ENCODE data around the gene MLLT1. TPM values are rescaled to one million over a fixed set of nuclear protein-coding genes. Genes with fewer than 3 reads are reported as not detected.

Gene MLLT1
- total RNA-seq, 2 experiments from 2014 or later = 59.6 to 70.3 TPM

DNA sequence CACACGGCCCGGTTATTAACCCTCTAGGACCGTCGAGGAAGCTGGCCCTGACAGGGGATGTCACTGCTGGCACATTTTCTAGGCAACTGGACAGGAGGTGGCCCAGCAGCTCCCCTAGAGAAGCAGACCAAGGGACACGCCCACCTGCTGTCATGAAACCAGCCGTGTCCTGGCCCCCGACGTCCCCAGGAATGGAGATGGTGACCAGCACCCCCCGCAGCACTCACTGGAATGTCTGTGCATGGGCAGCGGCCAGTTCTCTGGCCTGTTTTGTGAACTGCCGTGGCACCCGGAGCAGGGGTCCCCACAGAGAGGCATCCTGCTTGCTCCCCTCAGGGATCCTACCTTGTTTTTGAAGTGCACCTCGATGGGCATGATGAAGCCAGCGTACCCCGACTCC lies 17.9 kb downstream of the MLLT1 start:
- CTCF ChIA-PET = interaction anchor here (0.7 to 1.1 kb wide), 2 partner anchors 92 to 325 kb away, joined by 3 read pairs; no protein-coding TSS in a partner anchor
- POLR2A ChIA-PET = interaction anchor here (0.6 kb wide), 1 partner anchor 1672 kb away, joined by 3 read pairs; no protein-coding TSS in a partner anchor

DNA sequence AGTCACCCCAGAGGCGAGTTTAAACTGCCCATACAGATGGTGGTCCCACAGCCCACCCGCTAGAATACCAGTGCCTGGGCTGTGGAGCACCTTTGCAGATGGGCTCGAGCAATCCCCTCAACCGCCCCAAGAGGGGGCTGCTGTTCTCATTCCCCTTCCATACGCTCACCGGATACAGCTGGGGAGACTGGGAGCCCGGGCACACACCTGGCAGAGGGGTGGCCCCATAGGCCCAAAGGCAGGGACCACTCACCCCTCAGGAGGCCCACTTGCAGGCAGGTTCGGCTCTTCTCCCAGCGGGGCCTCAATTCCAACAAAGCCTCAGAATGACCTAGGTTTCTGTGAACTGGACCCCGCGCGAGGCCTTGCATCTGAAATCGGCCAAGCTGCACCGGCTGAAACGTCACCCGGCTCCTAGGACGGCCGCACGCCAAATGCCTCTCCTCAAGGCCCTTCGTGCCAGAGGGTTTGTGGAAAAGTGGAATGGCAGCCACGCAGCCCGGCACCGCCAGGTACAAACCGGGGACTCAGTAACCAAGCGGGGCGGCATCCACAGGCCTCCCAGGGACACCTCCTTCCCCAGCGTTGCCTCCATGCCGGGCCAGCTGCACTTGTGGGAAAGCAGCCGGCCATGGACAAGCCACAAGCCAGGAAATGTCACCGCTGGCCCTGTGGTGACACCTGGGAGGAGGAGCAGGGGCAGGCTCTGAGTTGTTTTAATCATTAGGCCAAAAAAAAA lies 18.7 kb downstream of the MLLT1 start:
- POLR2A ChIA-PET = no interaction called here
- CTCF ChIA-PET = interaction anchor here (0.6 to 2.2 kb wide), 4 partner anchors 42 to 324 kb away, joined by 3 to 6 read pairs (median 3); no protein-coding TSS in a partner anchor

- CTCF ChIA-PET = interaction anchor here (2.2 kb wide), 1 partner anchor 41 kb away, joined by 6 read pairs; no protein-coding TSS in a partner anchor
- POLR2A ChIA-PET = no interaction called here
These were observed 19.4 kb downstream of the MLLT1 start for GRCh38 chr19:6260376-6260775.

- ChIA-PET CTCF (interaction anchor here (2.2 kb wide), 1 partner anchor 40 kb away, joined by 6 read pairs; no protein-coding TSS in a partner anchor), POLR2A (no interaction called here)
These were observed 20.4 kb downstream of the MLLT1 start for GRCh38 chr19:6259312-6259861.

DNA sequence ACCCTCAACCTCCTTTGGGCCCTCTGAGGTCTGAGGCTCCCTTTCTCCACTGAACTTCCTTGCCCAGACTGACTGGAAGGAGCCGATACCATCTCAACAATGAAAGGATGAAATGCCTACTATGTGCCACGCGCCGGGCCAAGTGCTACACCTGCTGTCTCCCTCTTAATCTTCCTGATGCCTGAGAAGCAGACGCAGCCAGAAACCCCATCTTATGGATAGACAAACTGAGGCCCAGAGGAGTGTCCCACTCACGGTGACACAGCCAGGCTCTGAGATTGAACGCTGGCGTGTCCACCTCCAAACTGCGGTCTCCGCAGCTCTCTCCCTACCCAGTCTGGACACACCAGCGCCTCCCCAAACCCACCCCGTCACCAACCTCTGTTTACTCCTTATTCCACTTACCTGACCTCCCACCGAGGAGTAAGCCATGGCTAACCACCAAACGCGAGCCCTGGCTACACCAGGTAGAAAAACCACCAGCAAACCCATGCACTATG lies 20.9 kb downstream of the MLLT1 start:
- POLR2A ChIA-PET = no interaction called here
- CTCF ChIA-PET = no interaction called here

DNA sequence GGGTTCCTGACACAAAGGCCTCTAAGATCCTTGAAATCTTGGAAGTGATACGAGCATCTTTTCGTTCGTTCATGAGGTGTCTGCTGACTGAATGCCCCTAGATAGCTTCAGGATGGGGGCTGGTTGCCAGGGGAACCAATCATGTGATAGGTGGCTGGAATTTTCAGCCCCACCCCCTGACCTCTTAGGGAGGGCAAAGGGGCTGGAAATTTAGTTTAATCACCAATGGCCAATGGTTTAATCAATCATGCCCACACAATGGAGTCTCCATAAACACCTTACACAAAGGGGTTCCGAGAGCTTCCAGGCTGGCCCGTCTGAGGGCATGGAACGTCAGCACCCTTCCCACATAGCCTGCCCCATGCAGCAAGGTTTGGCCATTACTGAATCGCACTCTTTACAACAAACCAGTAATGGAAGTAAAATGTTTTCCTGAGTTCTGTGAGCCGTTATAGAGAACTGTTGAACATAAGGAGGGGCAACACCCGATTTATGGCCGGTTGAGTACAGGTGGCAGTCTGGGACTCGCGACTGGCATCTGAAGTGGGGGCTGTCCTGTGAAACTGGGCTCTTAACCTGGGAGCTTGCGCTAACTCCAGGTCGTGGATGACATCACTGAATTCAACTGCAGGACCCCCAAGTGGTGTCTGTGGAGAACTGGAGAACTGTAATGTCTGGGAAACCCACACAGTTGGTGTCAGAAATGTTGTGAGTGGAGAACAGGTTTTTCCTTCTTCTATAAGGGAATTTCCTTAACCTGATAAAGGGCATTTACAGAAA lies 25.6 kb downstream of the MLLT1 start:
- POLR2A ChIA-PET = no interaction called here
- CTCF ChIA-PET = interaction anchor here (0.9 kb wide), 1 partner anchor 20 kb away, joined by 3 read pairs; no protein-coding TSS in a partner anchor

GRCh38 chr19:6252066-6252465 lies 27.7 kb downstream of the MLLT1 start:
- ChIA-PET POLR2A (no interaction called here), CTCF (no interaction called here)

- ChIA-PET CTCF (no interaction called here), POLR2A (interaction anchor here (0.5 kb wide), 1 partner anchor 31 kb away, joined by 4 read pairs; no protein-coding TSS in a partner anchor)
These were observed 28.9 kb downstream of the MLLT1 start for GRCh38 chr19:6250909-6251308.

DNA sequence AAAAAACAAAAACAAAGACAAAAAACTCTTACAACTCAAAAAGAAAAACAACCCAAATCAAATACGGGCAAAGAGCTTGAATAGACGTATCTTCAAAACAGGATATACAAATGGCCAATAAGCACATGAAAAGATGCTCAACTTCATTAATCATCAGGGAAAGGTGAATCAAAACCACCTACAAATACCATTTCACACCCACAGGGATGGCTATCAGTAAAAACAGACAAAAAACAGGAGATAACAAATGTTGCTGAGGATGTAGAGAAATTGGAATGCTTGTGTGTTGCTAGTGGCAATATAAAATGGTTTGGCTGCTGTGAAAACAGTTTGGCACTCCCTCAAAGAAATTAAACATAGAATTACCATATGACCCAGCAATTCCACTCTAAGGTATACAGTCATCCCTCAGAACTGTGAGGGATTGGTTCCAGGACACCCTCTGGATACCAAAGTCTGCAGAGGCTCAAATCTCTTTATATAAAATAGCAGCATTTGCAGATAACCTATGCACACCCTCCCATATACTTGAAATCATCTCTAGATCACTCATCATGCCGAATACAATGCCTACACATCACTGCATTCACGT lies 29.7 kb downstream of the MLLT1 start:
- ChIA-PET POLR2A (interaction anchor here (0.6 kb wide), 1 partner anchor 302 kb away, joined by 3 read pairs; no protein-coding TSS in a partner anchor), CTCF (no interaction called here)

GRCh38 chr19:6249296-6249695 lies 30.5 kb downstream of the MLLT1 start:
- ChIA-PET POLR2A (no interaction called here), CTCF (no interaction called here)

DNA sequence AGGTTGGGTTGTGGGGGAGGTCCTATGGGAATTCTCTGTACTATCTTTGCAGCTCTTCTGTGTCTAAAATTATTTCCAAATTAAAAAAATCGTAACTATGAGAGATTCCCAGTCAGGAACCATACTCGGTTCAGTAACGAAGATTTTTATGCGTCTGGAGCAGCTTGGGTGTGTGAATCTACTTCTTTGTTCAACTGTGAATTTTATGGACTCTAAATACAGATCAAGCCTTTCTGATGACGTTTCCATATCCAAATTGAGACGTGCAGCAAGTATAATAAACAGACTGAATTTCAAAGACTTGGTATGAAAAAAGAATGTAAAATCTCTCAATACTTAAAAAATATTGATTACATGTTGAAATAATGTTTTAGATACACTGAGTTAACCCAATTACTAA lies 30.9 kb downstream of the MLLT1 start:
- ChIA-PET CTCF (no interaction called here), POLR2A (no interaction called here)

DNA sequence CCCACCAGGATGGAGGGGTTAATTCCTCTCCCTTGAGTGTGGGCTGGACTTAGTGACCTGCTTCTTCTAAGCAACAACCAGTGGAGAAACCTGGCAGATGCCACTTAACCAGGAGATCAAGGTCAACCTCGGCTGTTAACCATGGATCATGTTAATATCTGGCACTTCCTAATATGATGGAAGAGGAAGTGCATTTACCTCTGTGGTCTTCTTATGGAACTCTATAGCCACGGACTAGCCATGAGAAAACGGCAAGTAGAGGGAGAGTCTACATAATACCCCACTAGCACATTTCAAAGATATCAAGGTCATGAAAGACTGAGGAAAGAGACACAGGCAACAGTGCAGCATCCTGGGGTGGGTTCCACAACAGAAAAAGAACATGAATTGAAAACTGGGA lies 31.4 kb downstream of the MLLT1 start:
- POLR2A ChIA-PET = no interaction called here
- CTCF ChIA-PET = no interaction called here

DNA sequence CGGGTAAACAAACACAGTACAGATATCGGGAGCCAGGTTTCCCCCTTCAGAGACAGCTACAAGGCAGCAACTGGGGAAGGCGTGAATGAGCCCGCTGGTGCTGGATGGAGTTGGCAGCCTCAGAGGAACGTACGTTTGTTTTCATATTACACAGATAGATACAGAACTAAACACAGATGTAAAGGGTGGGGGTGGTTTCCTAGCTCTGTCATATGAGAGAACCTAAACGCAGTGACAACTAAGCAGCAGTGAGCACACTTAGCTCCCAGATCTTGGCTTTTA lies 32.8 kb downstream of the MLLT1 start:
- POLR2A ChIA-PET = no interaction called here
- CTCF ChIA-PET = interaction anchor here (1.0 kb wide), 1 partner anchor 32 kb away, joined by 3 read pairs; no protein-coding TSS in a partner anchor

DNA sequence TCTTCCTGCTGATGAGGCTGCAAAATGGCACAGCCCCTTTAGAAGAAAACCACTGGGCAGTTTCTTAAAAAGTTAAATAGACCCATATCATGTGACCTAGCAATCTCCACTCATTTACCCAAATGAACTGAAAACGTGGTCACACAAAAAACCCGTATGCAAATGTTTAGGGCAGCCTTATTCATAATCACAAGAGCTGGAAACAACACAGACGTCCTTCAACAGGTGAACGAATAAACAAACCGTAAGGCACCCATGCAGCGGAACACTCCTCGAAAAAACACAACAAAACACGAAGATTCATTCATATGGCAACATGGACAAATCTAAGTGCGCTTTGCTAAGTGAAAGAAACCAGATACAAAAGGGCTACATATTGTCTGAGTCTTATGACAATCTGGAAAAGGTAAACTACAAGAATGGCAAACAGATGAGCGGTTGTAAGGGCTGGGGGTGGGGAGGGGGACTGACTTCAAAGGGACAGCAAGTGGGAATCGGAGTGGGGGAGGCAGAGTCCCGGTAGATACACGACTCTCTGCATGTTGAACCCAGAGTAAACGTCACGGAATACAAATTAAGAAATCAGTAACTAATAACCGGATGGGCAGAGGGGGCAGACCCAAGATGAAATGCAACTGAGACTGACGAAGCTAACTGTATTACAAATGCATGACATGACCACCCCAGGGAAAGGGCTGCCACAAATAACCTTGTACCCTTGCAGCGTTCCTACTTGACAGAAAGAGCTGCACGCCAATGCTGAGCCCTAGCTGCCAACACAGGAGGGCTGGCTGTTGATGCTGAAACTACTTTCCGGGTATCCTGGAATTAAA lies 33.4 kb downstream of the MLLT1 start:
- CTCF ChIA-PET = interaction anchor here (1.0 to 1.9 kb wide), 2 partner anchors 28 to 33 kb away, joined by 3 to 7 read pairs; no protein-coding TSS in a partner anchor
- POLR2A ChIA-PET = no interaction called here

GRCh38 chr19:6242677-6243076 lies 37.1 kb downstream of the MLLT1 start:
- ChIA-PET CTCF (no interaction called here), POLR2A (interaction anchor here (0.7 kb wide), 1 partner anchor 43 kb away, joined by 3 read pairs; no protein-coding TSS in a partner anchor)

DNA sequence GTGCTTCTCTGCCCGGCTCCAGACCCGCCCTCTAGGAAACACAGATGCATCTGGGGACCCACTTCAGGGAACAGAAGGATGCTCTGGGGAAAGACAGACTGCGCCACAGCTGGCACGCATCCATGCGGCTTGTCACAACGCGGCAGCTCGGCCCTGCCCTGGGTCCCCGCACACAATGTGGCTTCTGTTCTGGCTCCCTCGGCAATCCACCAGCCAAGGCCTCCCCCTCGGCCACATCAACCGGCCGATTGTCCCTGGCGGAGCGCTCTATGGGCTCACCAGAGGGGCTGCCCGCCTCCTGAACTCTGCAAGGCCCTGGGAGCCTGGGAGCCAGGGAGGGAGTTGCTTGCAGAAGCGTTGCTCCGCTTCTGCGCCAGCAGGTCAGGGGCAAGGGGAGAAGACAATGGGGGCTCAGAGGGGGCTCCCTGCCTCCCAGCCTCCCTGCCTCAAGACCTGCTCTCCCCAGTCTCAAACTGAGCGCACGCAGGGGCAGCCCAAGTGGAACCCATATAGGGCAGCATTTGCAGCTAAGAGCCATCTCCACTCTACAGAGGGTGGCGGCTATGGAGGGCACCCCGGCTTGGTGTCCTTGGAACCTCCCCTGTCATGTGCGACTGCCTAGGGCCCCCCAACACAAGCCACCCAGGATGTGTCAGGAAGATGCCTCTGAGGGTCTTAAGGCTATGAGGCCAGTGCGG lies 37.9 kb downstream of the MLLT1 start:
- ChIA-PET CTCF (no interaction called here), POLR2A (no interaction called here)

DNA sequence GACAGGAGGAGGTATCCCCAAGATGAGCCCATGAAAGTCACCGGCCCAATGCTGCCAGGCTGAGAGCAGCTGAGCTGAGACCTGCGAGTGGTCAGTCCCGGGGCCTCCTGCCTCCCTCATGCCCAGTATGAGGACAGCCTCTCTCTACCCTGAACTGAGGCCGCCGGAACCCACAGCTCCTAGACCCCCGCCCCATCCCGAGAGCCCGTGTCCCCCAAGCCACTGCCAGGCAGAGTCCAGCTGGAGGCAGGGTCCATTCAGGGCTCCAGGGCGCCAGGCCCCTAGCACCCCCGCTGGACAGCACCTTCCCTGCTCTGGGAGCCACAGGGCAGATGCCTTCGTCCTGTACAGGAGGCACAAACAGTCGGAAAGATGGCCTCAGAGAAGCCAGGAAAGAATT lies 38.7 kb downstream of the MLLT1 start:
- POLR2A ChIA-PET = no interaction called here
- CTCF ChIA-PET = no interaction called here

- ChIA-PET POLR2A (no interaction called here), CTCF (no interaction called here)
These were observed 39.7 kb downstream of the MLLT1 start for GRCh38 chr19:6239871-6240676.
